GM23338 (cell line): ENCODE results near the gene SDF2L1. TPM values are rescaled to one million over a fixed set of nuclear protein-coding genes. Genes with fewer than 3 reads are reported as not detected.

Experiments
- ATAC-seq: fragments of 200-7000 bp; cut with Tn5 transposase; 3 replicates; pipeline ENCODE4 v1.9.1; 2020
- DNase-seq: peaks from one replicate; pipeline ENCODE4 v3.0.0-alpha.2; 2015; ENCODE audit warnings: low spot score
- H2AFZ ChIP-seq: fragments of 200-600 bp; sonication (generic); 2 replicates; pipeline ENCODE4 v1.8.0; 2016; ENCODE audit warnings: antibody characterized with exemption, mild to moderate bottlenecking, moderate library complexity
- H3F3A ChIP-seq: fragments of 200-600 bp; sonication (generic); replicated peaks from 2 replicates; pipeline ENCODE4 v1.8.0; 2017; ENCODE audit warnings: antibody characterized with exemption, mixed run types, low read depth
- H3K27ac ChIP-seq: fragments of 200-600 bp; sonication (generic); 2 replicates; pipeline ENCODE4 v1.6.1; 2016; ENCODE audit warnings: low read depth
- H3K27me3 ChIP-seq: fragments of 200-600 bp; sonication (generic); 2 replicates; pipeline ENCODE4 v1.8.0; 2016; ENCODE audit warnings: mild to moderate bottlenecking, mixed run types, moderate library complexity; ENCODE audit not compliant: insufficient read depth
- H3K36me3 ChIP-seq: fragments of 200-600 bp; sonication (generic); 2 replicates; pipeline ENCODE4 v1.8.0; 2016; ENCODE audit warnings: mild to moderate bottlenecking; ENCODE audit not compliant: insufficient read depth
- H3K4me1 ChIP-seq: fragments of 200-600 bp; sonication (generic); 2 replicates; pipeline ENCODE4 v1.8.0; 2016; ENCODE audit warnings: mild to moderate bottlenecking, moderate library complexity; ENCODE audit not compliant: insufficient read depth
- H3K4me2 ChIP-seq: fragments of 200-600 bp; sonication (generic); 2 replicates; pipeline ENCODE4 v1.7.1; 2017; ENCODE audit warnings: mixed run types
- H3K4me3 ChIP-seq: fragments of 200-600 bp; sonication (generic); 2 replicates; pipeline ENCODE4 v1.6.1; 2016; ENCODE audit warnings: mixed run types
- H3K79me2 ChIP-seq: fragments of 200-600 bp; sonication (generic); replicated peaks from 2 replicates; pipeline ENCODE4 v1.8.0; 2017; ENCODE audit warnings: mild to moderate bottlenecking; ENCODE audit not compliant: insufficient read depth
- H3K9me2 ChIP-seq: fragments of 200-600 bp; sonication (generic); 2 replicates; pipeline ENCODE4 v1.8.0; 2017; ENCODE audit not compliant: insufficient read depth
- H4K20me1 ChIP-seq: fragments of 200-600 bp; sonication (generic); replicated peaks from 2 replicates; pipeline ENCODE4 v1.8.0; 2017; ENCODE audit warnings: mild to moderate bottlenecking; ENCODE audit not compliant: insufficient read depth
- H3K27ac Mint-ChIP-seq: 2 replicates; pipeline ENCODE4 v1.8.0; 2020; ENCODE audit warnings: inconsistent platforms, mild to moderate bottlenecking, moderate library complexity, mixed read lengths
- H3K27me3 Mint-ChIP-seq: 3 replicates; pipeline ENCODE4 v1.8.0; 2022; ENCODE audit warnings: low read depth, mild to moderate bottlenecking, moderate library complexity, mixed read lengths, inconsistent platforms; ENCODE audit not compliant: insufficient read depth, poor library complexity
- H3K36me3 Mint-ChIP-seq: 3 replicates; pipeline ENCODE4 v1.8.0; 2021; ENCODE audit warnings: low read depth, mild to moderate bottlenecking, inconsistent platforms, moderate library complexity, mixed read lengths
- H3K4me1 Mint-ChIP-seq: 3 replicates; pipeline ENCODE4 v1.8.0; 2020; ENCODE audit warnings: mild to moderate bottlenecking, inconsistent platforms, mixed read lengths
- H3K4me3 Mint-ChIP-seq: 3 replicates; pipeline ENCODE4 v1.8.0; 2021; ENCODE audit warnings: moderate library complexity, mild to moderate bottlenecking, inconsistent platforms, mixed read lengths
- H3K9me3 Mint-ChIP-seq: 3 replicates; pipeline ENCODE4 v1.8.0; 2020; ENCODE audit warnings: moderate library complexity, mild to moderate bottlenecking, inconsistent platforms, mixed read lengths
- CREB1 ChIP-seq: fragments of 250-450 bp; sonication (Bioruptor Pico); IDR thresholded peaks from 2 replicates; pipeline ENCODE4 v1.5.0; 2020; ENCODE audit warnings: low read depth, mild to moderate bottlenecking, moderate library complexity
- CTCF ChIP-seq, 2 experiments: fragments of 200-600 bp in 1 of 2; sonication (generic) in 1 of 2; conservative IDR thresholded peaks; 2 replicates each; pipeline versions ENCODE4 v1.5.1 to v1.6.1; 2016 to 2017; ENCODE audit warnings: antibody characterized with exemption in 2 of 2, low read depth in 2 of 2, mild to moderate bottlenecking in 2 of 2, moderate library complexity in 1 of 2
- EZH2 ChIP-seq: fragments of 200-600 bp; sonication (generic); IDR thresholded peaks from one replicate; pipeline ENCODE4 v1.8.0; 2017; ENCODE audit warnings: antibody characterized with exemption, mild to moderate bottlenecking, low read depth; ENCODE audit not compliant: unreplicated experiment
- EZH2phosphoT487 ChIP-seq: fragments of 200-600 bp; sonication (generic); IDR thresholded peaks from one replicate; pipeline ENCODE4 v1.8.1; 2018; ENCODE audit warnings: antibody characterized with exemption; ENCODE audit not compliant: unreplicated experiment
- JUNB ChIP-seq: IDR thresholded peaks from one replicate; pipeline ENCODE4 v1.6.1; 2016; ENCODE audit warnings: antibody characterized with exemption; ENCODE audit not compliant: unreplicated experiment
- NANOG ChIP-seq: IDR thresholded peaks from 2 replicates; pipeline ENCODE4 v1.6.1; 2016; ENCODE audit warnings: antibody characterized with exemption, borderline replicate concordance
- POLR2AphosphoS5 ChIP-seq: IDR thresholded peaks from 2 replicates; pipeline ENCODE4 v1.6.1; 2016; ENCODE audit warnings: antibody characterized with exemption, low read depth
- STAT1 ChIP-seq: IDR thresholded peaks from one replicate; pipeline ENCODE4 v1.6.1; 2016; ENCODE audit warnings: antibody characterized with exemption; ENCODE audit not compliant: unreplicated experiment
- ZNF114 ChIP-seq: fragments of 250-450 bp; sonication (Bioruptor Pico); IDR thresholded peaks from 2 replicates; pipeline ENCODE4 v1.5.0; 2020; ENCODE audit warnings: mild to moderate bottlenecking, moderate library complexity
- ZNF331 ChIP-seq: fragments of 250-450 bp; sonication (Bioruptor Pico); IDR thresholded peaks from 2 replicates; pipeline ENCODE4 v1.5.0; 2020; ENCODE audit warnings: low read depth, mild to moderate bottlenecking, moderate library complexity
- ZNF462 ChIP-seq: fragments of 250-450 bp; sonication (Bioruptor Pico); IDR thresholded peaks from 2 replicates; pipeline ENCODE4 v1.5.0; 2020; ENCODE audit warnings: mild to moderate bottlenecking, moderate library complexity
- polyA plus RNA-seq: library from polyadenylated mRNA; unstranded; fragments of >200 nt; fragmentation: Nextera tagmentation; extraction: Ambion mirVana; gene quantifications from 2 replicates; pipeline ENCODE4 v1.2.1, GENCODE V29; 2016
- total RNA-seq: library from RNA; depleted of rRNA; stranded (reverse); fragments of >200 nt; shearing (Covaris generic); gene quantifications from 2 replicates; pipeline ENCODE4 v1.2.3, GENCODE V29; 2014
- TF ChIP-seq, protein P1 (sequence below): IDR thresholded peaks from 2 replicates; pipeline ENCODE4 v1.6.1; 2016; ENCODE audit warnings: antibody characterized with exemption
- TF ChIP-seq, protein P2 (sequence below): IDR thresholded peaks from one replicate; pipeline ENCODE4 v1.6.1; 2018; ENCODE audit warnings: antibody characterized with exemption; ENCODE audit not compliant: unreplicated experiment

Gene SDF2L1
- total and polyA plus RNA-seq, 2 experiments from 2014 or later = 62.3 to 72.7 TPM

DNA sequence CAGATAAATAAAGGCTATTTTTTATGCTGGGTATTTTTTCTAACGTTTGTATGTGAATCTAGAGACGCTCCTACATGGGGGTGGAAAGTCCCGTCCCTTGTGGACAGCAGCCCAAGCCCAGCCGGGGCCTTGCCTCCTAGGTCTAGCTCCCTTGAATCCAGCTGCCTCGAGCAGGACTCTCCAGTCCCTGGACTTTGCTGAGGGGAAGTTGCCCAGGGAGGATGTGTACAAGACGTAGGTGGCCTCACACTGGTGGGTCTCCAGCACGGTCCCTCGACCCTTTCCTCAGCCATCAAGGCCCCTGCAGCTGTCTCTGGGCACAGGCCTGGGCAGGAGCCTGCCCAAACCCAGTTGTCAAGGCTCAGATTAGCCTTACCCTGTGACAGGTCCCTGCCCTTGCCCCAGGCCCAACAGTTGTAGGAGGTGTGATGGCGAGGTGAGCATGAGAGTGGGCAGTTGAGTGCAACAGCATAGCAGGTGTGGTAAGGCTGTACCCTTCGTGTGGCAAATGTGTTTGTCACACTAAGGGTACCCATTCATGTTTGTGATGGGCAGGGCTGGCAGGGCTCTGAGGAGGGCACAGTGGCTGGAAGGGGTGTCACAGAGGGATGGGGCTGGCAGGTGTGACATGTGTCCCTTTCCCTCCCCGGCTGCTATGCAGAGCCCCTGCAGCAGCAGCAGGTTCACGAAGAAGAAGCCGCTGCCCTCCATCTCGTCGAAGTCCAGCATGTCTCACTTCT, 6.2 kb upstream of the SDF2L1 start:
- Histone ChIP-seq H3K36me3 (no peaks in the 10 kb centered on the region), H3K4me2 (no peak overlapping the region), H3K4me3 (no peak overlapping the region), H3K27me3 (peaks cover 6% of the 10 kb centered on the region), H2AFZ (no peak overlapping the region), H3K79me2 (no peaks in the 10 kb centered on the region), H3F3A (peaks cover 3% of the 10 kb centered on the region; the same call in 1 of the 2 replicates), H3K9me2 (no peaks in the 10 kb centered on the region), H3K4me1 (peaks cover 4% of the 10 kb centered on the region; the same call in 1 of the 2 replicates), H4K20me1 (no peaks in the 10 kb centered on the region), H3K27ac (no peak overlapping the region)
- DNase-seq (no peak), ATAC-seq (no peak)
- Mint-ChIP-seq H3K4me1 (peaks cover 5% of the 10 kb centered on the region), H3K36me3 (no peaks in the 10 kb centered on the region), H3K4me3 (no peak overlapping the region), H3K9me3 (0 out of 3 replicates have a peak, but pooled peaks cover under 1% of the 10 kb centered on the region), H3K27me3 (peaks cover 24% of the 10 kb centered on the region), H3K27ac (no peak overlapping the region)
- TF ChIP-seq NANOG (no peak), ZNF331 (CRISPR knock-in tag) (no peak), ZNF114 (CRISPR knock-in tag) (no peak), JUNB (no peak), STAT1 (no peak), ZNF462 (no peak), EZH2 (no peak), CTCF (conservative IDR thresholded peaks at IDR 0.05; ENCODE audit: low read depth in 2 of 2) (no peak), POLR2AphosphoS5 (no peak), EZH2phosphoT487 (no peak), CREB1 (CRISPR knock-in tag) (no peak)
- TF ChIP-seq, protein P1, sequence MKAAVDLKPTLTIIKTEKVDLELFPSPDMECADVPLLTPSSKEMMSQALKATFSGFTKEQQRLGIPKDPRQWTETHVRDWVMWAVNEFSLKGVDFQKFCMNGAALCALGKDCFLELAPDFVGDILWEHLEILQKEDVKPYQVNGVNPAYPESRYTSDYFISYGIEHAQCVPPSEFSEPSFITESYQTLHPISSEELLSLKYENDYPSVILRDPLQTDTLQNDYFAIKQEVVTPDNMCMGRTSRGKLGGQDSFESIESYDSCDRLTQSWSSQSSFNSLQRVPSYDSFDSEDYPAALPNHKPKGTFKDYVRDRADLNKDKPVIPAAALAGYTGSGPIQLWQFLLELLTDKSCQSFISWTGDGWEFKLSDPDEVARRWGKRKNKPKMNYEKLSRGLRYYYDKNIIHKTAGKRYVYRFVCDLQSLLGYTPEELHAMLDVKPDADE = no peak
- TF ChIP-seq, protein P2, sequence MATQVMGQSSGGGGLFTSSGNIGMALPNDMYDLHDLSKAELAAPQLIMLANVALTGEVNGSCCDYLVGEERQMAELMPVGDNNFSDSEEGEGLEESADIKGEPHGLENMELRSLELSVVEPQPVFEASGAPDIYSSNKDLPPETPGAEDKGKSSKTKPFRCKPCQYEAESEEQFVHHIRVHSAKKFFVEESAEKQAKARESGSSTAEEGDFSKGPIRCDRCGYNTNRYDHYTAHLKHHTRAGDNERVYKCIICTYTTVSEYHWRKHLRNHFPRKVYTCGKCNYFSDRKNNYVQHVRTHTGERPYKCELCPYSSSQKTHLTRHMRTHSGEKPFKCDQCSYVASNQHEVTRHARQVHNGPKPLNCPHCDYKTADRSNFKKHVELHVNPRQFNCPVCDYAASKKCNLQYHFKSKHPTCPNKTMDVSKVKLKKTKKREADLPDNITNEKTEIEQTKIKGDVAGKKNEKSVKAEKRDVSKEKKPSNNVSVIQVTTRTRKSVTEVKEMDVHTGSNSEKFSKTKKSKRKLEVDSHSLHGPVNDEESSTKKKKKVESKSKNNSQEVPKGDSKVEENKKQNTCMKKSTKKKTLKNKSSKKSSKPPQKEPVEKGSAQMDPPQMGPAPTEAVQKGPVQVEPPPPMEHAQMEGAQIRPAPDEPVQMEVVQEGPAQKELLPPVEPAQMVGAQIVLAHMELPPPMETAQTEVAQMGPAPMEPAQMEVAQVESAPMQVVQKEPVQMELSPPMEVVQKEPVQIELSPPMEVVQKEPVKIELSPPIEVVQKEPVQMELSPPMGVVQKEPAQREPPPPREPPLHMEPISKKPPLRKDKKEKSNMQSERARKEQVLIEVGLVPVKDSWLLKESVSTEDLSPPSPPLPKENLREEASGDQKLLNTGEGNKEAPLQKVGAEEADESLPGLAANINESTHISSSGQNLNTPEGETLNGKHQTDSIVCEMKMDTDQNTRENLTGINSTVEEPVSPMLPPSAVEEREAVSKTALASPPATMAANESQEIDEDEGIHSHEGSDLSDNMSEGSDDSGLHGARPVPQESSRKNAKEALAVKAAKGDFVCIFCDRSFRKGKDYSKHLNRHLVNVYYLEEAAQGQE = no peak
